Lung microvascular endothelial cell (primary cell): ENCODE results near the gene QPRT. TPM values are rescaled to one million over a fixed set of nuclear protein-coding genes. Genes with fewer than 3 reads are reported as not detected.
"Not testable (repeated sequence)": the region's sequence is repeated elsewhere in the genome, so short reads cannot be mapped to it uniquely, and the experiment has no call there.

Experiments
- DNase-seq, 2 donors: peaks; one replicate each; pipeline versions ENCODE4 v3.0.0 to v3.0.0-alpha.2; 2010; ENCODE audit warnings: low read depth in 2 of 2
- total RNA-seq: library from RNA; depleted of rRNA; stranded (reverse); fragments of >200 nt; gene quantifications from 2 replicates; pipeline ENCODE4 v1.2.1, GENCODE V29; 2014

Gene QPRT
- total RNA-seq, 1 donor from 2014 or later, result 0.20 TPM

DNA sequence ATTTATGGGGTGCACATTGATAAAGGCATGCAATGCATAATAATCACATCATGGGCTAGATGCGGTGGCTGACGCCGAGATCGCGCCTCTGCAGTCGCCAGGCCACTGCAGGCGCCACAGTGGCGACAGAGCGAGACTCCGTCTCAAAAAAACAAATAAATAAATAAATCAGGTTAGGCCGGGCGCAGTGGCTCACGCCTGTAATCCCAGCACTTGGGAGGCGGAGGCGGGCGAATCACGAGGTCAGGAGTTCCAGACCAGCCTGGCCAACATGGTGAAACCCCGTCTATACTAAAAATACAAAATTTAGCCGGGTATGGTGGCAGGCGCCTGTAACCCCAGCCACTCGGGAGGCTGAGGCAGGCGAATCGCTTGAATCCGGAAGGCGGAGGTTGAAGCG is 13.6 kb downstream of the QPRT start:
- not testable (repeated sequence) for DNase-seq

DNA sequence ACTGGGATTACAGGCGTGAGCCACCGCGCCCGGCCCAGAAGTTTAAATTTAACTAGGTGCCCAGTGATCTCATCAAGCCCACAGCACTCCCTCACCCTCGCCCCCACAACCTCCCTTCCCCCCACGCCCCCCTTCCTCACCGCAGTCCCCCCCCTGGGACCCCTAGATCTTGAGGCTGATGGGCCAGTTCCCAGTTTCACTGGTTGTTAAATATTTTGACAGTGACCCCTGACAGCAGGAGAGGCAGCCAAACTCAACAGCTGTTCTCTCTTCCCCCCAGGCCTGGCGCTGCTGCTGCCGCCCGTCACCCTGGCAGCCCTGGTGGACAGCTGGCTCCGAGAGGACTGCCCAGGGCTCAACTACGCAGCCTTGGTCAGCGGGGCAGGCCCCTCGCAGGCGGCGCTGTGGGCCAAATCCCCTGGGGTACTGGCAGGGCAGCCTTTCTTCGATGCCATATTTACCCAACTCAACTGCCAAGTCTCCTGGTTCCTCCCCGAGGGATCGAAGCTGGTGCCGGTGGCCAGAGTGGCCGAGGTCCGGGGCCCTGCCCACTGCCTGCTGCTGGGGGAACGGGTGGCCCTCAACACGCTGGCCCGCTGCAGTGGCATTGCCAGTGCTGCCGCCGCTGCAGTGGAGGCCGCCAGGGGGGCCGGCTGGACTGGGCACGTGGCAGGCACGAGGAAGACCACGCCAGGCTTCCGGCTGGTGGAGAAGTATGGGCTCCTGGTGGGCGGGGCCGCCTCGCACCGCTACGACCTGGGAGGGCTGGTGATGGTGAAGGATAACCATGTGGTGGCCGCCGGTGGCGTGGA is 15.6 kb downstream of the QPRT start:
- no peak for DNase-seq

DNA sequence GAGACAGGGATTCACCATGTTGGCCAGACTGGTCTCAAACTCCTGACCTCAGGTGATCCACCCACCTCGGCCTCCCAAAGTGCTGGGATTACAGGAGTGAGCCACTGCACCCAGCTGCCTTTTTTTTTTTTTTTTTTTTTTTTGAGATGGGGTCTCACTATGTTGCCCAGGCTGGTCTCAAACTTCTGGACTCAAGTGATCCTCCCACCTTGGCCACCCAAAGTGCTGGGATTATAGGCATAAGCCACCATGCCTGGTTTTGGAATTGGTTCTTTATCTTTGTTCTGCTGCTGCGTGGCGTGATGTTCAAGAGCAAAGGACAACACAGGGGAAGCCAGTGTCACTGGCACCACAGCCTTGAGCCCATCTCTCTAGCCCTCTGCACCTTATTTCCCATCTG is 16.7 kb downstream of the QPRT start:
- DNase-seq, result not testable (repeated sequence)

DNA sequence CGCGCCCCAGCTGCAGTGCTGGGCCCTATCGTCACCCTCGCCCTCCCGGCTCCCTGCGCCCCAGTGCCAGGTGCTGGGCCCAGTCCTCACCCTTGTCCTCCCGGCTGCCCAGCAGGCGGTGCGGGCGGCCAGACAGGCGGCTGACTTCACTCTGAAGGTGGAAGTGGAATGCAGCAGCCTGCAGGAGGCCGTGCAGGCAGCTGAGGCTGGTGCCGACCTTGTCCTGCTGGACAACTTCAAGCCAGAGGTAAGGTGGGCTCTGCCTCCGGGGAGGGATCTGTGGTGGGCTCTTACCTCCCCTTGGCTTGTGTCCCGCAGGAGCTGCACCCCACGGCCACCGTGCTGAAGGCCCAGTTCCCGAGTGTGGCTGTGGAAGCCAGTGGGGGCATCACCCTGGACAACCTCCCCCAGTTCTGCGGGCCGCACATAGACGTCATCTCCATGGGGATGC is 17.9 kb downstream of the QPRT start:
- DNase-seq, result no peak

DNA sequence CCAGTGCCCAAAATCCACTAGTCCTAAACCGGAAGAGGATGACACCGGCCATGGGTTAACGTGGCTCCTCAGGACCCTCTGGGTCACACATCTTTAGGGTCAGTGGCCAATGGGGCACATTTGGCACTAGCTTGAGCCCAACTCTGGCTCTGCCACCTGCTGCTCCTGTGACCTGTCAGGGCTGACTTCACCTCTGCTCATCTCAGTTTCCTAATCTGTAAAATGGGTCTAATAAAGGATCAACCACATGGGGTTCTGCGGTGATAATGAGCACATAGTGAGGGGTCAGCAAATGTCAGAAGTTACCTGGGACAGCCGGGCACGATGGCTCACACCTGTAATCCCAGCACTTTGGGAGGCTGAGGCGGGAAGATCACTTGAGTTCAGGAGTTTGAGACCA is 18.4 kb downstream of the QPRT start:
- DNase-seq, result no peak

DNA sequence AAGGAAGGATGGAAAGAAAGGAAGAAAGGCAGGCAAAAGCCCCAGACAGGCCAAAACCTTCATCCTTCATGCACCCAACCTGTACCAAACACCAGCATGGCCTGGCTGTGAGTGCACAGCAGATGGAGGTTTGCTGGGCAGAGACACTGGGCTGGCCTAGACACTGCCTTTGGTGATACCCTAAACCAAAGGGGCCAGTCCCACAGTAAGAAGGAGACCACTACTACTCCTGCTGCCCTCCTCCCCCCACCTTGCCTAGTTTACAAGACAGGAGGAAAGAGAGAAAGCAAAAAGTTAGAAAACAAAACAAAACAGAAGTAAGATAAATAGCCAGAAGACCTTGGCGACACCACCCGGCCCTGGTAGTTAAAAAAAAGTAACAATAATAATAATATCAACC is 19.1 kb downstream of the QPRT start:
- no peak for DNase-seq

DNA sequence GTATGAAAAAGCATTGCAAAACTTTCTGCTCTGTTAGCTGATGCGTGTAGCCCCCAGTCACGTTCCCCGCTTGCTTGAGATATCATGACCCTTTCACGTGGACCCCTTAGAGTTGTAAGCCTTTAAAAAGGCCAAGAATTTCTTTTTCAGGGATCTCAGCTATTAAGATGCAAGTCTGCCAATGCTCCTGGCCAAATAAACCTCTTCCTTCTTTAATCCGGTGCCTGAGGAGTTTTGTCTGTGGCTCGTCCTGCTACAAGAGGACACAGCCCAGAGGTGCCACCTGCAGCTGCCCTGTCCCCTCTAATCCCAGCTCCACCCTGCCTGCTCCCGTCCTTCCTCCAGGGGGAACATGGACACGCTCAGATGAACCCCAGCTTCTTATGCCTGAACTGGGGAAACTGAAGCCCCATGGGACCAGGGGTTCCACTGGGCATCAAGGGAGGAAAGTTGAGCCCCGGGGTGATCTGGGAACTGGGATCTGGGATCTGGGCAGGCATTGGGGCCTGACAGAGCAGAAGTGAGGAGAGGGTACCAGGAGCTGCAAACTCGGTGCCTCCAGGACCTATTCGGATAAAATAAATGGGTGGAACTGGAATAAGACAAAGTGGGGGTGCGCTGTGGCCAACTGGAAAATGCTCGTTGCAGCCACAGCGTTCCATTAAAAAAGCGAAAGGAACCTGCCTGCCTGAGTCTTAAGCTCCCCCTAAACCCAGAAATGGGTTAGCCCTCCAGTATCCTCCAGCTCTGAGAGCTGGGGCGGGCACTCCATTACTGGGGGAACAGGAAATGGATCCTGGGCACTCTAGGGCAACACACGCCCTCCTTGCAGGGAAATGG is 19.7 kb downstream of the QPRT start:
- DNase-seq, result no peak

DNA sequence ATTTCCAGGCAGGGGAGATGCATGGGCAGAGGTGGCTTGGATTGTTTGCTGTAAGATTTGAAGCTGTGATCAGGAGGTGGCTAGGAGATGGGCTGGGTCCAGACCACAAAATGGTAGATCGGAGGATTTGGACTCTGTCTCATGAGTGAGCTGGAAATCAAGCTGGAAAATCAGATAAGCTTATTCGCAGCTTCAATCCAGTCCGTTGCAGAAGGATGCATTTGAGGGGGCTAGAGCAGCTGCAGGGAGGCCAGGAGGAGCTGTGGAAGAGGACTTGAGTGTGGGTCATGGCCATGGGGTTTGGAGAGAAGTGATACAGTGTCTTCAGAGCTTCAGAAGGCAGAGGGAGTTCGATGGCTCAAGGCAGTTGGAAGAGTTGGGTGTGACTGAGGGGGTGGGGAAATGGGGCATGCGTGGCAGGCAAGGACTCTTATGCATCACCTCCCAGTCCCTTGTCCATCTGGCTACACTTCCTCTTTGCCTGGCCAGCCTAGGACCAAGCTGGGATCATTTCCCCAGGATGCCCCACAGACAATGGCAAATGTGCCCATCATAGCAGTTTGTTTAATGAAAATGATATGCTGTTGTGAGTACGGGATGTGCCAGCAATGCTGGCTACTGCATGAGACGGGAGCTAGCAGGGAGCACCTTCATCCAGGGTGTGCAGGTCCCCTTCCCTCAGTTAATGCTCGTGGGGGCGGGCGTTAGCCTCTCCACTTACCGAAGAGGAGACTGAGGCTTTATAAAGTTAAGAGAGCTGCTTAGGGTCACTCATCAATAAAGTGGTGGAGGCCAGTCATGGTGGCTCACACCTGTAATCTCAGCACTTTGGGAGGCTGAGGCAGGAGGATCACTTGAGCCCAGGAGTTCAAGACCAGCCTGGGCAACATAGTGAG is 20.6 kb downstream of the QPRT start:
- DNase-seq, result no peak

DNA sequence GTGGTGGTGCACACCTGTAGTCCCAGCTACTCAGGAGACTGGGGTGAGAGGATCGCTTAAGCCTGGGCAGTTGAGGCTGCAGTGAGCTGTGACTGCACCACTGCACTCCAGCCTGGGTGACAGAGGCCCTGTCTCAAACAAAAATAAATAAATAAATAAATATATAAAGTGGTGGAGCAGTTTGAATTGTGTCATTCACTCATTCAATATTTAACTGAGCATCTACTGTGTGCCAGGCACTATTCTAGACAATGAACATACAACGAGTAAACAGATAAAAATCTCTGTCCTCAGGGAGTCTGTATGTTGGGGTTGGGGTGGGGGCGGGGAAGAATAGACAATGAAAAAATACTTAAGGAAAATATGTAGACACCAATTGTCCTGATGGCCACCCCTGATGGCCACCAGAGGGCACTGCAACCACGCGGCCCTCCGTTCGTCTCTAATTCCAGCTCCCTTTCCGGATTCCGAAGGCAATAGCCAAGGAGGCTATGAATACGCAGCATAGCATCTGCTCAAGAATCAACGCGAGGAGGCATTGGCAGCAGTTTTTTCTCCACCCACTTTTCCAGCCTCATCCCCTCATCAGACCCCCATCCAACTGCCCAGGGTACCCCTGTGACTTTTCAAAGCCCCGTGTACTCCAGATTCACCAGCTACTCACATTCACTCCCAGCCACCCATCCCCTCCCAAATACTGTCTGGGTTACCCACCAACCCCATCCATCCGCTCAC is 21.4 kb downstream of the QPRT start:
- peak; percentile 73 to 89 for DNase-seq

DNA sequence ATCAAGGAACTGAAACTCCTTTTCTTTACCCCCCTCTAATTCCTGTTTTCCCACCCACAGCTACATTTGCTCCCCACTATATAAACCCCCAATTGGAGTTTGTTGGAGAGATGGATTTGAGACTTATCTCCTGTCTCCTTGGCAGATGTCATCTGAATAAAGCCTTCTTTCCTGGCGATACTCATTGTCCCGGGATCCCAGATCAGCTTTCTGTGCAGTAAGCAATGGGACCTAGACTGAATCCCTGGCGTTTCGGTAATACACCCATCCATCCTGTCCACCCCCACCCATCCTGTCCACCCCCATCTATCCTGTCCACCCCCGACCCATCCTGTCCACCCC is 22.2 kb downstream of the QPRT start:
- DNase-seq, result no peak

DNA sequence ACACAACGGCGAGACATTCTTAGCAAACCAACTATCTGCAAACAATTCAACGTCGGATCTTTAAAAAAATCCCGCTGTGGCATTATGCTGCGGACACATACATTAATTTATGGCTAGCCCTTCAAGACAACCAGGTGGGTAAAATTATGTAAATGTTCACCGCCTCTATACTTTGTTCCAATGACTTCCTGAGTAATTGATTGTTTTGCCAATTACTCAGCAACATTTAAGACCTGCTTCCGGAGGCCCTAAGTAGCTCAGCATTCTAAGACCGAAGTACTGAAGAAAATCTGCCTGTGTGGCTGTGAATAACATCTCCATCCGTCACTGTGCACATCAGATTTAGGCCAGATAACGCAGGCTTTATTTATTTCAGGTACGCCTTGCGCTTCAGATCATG is 23.3 kb downstream of the QPRT start:
- no peak for DNase-seq

DNA sequence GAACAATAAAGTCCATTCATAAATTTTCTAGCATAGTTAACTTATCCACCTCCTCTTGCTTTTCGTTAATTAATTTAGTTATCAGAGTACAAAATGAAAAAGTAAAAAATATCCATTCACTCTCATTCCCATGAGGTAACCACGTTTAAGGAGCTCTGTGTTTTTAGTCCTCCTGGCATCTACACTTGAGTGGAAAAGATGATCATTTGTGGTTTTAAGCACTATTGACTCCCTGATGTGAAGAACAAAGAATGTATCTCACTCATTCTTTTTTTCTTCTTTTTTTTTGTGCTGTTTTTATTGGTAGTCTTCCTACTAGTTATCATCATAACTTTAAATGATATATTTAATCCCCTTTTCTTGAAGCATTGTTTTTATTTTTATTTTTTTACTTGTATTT is 26.1 kb downstream of the QPRT start:
- no peak for DNase-seq

DNA sequence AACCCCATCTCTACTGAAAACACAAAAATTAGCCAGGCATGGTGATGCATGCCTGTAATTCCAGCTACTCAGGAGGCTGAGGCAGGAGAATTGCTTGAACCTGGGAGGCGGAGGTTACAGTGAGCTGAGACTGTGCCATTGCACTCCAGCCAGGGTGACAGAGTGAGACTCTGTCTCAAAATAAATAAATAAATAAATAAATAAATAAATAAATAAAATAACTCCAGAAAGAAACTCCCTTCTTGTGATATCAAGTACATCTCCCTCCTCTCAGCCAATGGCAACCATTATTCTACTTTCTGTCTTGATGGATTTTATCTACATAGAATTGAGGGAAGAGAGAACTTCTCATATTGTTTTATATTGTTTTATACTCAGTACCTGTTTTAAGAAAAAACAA is 28.2 kb downstream of the QPRT start:
- DNase-seq, result not testable (repeated sequence)

DNA sequence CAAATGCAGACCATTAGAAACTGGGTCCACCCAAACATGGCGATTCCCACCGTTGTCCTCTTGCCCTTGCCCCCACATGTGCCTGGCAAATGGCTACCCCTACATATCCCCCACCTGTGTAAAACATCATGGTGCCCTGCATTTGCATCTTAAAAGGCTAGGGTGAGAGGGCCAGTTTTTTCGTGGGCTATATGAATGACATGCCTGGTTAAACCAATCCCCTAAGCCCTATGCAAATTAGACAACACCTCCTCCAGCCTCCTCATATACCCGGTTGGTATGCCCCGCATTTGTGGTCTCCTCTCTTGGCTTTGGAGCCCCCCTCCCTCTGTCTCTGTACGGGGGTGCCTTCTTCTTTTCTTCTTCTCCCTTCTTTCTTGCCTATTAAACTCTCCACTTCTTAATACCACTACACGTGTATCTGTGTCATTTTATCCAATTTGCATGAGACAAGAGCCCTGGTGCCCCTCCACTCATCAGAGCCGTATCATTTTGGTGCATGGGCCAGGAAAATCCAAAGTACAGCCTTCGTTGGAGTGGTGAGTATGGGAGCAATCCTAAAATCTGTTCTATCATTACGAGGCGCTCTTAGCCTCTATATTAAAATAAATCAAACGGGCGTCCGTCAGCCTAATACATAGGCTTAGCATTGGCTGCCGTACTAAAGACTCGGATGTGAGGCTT is 30.1 kb downstream of the QPRT start:
- no peak for DNase-seq

DNA sequence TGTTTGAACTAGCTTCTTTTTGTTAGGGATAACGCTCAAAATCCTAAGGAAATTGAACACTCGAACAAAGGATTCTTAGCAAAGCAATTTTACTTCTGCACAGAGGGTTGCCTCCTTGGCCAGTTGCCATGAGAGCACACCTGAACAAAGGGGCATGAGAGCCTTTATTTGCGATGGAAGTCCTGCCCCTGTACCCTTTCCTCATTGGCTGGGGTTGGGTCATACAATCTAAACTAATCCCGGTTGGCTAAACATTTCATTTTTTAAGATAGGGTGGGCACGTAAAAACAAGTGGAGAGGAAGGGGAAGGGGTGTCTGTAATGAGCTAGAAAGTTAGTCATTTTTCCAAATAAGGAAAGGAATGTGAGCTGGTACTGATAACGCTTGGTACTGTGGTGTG is 30.7 kb downstream of the QPRT start:
- not testable (repeated sequence) for DNase-seq

DNA sequence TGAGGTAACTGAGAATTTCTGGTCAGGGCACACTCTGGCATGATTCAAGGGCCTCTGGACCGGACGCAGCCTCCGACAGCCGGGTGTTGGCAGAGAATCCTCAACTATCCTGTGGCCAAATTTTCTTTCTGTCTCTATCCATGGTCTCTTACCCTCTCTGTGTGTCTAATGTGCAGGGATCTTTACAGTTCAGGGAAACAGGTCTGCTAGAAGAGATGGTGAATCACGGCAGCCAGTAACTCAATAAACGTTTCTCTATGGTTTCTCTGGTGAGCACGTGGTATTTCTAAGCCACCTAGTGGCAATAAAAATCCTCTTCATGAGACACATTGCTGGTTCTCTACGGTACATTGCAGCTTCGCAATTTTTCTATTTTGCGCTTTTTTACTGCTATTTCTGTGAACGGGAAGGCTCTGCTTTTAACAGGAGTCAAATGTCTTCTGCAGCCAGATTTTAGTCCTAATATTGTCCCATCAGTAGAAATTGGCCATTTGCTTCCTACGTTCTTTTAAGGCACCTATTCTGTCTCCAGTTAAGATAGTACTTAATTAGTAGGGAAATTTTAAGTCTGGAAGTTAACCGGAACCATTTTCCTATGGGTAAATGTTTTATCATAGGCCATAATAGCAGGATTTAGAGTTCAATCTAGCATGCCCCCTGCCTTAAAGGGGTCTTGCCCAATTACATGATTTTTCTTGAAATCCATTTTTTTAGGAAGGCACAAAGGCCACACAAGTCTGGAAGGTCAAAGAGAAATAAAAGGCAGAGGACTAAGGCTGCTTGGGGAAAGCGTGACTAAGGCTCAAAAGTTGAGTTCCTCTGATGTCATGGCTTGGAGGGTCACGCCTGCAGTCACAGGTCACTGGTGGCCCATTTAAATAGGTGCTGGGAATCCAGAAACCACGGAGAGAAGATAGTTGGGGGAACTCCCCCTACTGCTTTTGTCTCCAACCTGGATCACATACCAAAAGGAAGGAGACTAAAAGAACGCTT is 31.5 kb downstream of the QPRT start:
- peak; percentile 60 to 67 for DNase-seq

DNA sequence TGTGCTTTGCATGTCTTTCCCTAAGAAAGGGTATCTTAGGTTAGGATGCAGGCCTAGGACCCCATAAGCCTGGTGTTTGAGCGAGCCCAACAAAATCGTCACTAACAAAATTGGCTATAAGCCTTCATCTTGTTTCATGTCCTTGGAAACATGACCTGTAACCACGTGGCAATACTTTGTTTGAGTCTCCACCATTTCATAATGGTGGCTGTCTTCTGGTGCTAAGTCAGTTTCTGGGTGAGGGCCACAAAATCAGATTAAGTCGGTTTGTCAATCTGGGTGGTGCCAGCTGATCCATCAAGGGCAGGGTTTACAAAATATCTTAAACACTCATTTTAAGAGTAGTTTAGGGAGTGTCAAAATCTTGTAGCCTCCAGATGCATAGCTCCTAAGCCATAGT is 33.8 kb downstream of the QPRT start:
- DNase-seq, result no peak

DNA sequence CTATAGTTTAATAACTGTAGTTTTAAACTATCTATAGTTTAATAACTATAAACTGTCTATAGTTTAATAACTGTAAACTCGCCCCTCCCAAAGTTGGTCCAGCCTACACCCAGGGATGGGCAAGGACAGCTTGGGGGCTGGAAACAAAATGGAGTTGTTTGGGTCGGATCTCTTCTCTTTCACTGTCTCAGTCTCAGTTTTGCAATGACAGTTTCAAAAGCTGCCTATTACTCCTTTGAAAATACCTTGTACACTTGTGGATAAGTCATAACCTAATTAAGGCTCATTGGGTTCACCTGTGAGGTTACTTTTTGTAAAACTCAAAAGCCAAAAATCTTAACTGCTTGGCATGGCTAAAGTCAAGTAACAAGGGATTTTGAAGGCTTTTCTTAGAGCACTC is 35.4 kb downstream of the QPRT start:
- no peak for DNase-seq

DNA sequence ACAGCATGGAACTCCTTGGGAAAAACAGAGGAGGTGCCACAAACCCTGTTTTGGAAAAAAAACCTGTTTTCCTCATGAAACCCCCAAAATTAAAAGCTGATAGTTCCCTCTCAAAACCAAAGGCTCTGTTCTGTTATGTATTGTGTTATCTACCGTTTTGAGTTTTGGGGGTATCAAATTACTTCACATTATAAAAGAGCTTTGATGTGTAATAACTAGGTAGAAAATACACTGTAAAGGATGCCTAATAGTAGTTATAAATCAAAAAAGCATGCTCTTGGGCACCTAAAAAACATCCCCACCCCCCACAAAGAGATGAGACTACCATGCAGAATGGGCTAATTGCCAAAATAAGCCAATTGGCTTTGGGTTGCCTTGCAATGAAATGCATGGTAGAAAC is 36.0 kb downstream of the QPRT start:
- DNase-seq, result no peak
